ENCODE results near the gene PHF5A.

The PHF5A gene

GRCh38 chr22:41468381-41469217 is at the start of gene PHF5A, which contains the start of gene ACO2:
PHF5A (minus strand) TSS chr22:41468692; CDS start chr22:41468653, 39 bp downstream.
ACO2 (plus strand) TSS chr22:41469117; CDS start chr22:41469147, 30 bp downstream.
- DNase-seq (ENCODE audit: low read depth) = peak; percentile 97

GRCh38 chr22:41518048-41518347 is 49.5 kb upstream of the PHF5A start:
- no peak for DNase-seq (ENCODE audit: low read depth)

GRCh38 chr22:41517172-41518047 is 48.9 kb upstream of the PHF5A start:
- DNase-seq (ENCODE audit: low read depth) = no peak

- no peak for DNase-seq (ENCODE audit: low read depth)
These were observed 48.0 kb upstream of the PHF5A start for GRCh38 chr22:41516462-41516861.

- no peak for DNase-seq (ENCODE audit: low read depth)
These were observed 44.9 kb upstream of the PHF5A start for GRCh38 chr22:41513391-41513790.

- DNase-seq (ENCODE audit: low read depth) = no peak
These were observed 44.1 kb upstream of the PHF5A start for GRCh38 chr22:41512421-41513194.

GRCh38 chr22:41511521-41511968 is 43.1 kb upstream of the PHF5A start:
- DNase-seq (ENCODE audit: low read depth) = no peak

- DNase-seq (ENCODE audit: low read depth) = no peak
These were observed 40.3 kb upstream of the PHF5A start for GRCh38 chr22:41508770-41509170.

- DNase-seq (ENCODE audit: low read depth) = no peak
These were observed 39.0 kb upstream of the PHF5A start for GRCh38 chr22:41507330-41508063.

- DNase-seq (ENCODE audit: low read depth) = no peak
These were observed 37.2 kb upstream of the PHF5A start for GRCh38 chr22:41505511-41506220.

GRCh38 chr22:41504816-41505215 is 36.3 kb upstream of the PHF5A start:
- DNase-seq (ENCODE audit: low read depth) = no peak

GRCh38 chr22:41504397-41504796 is 35.9 kb upstream of the PHF5A start:
- DNase-seq (ENCODE audit: low read depth) = no peak

- no peak for DNase-seq (ENCODE audit: low read depth)
These were observed 32.7 kb upstream of the PHF5A start for GRCh38 chr22:41501209-41501608.

GRCh38 chr22:41500303-41500702 is 31.8 kb upstream of the PHF5A start:
- DNase-seq (ENCODE audit: low read depth) = no peak

- DNase-seq (ENCODE audit: low read depth) = no peak
These were observed 31.3 kb upstream of the PHF5A start for GRCh38 chr22:41499624-41500280.

GRCh38 chr22:41498303-41498835 is 29.9 kb upstream of the PHF5A start:
- no peak for DNase-seq (ENCODE audit: low read depth)

GRCh38 chr22:41491374-41492100 is 23.0 kb upstream of the PHF5A start:
- no peak for DNase-seq (ENCODE audit: low read depth)

- no peak for DNase-seq (ENCODE audit: low read depth)
These were observed 20.3 kb upstream of the PHF5A start for GRCh38 chr22:41488596-41489385.

GRCh38 chr22:41488076-41488475 is 19.6 kb upstream of the PHF5A start:
- DNase-seq (ENCODE audit: low read depth) = no peak
